Brain microvascular endothelial cell (primary cell): ENCODE measurements around the gene NANOS1.

Experiments used
- DNase-seq: peaks from one replicate; pipeline ENCODE4 v3.0.0-alpha.2; 2020
- H3K27ac ChIP-seq: fragments of 250-450 bp; sonication (Bioruptor Pico); 2 replicates; pipeline ENCODE4 v1.5.1; 2020; ENCODE audit warnings: mild to moderate bottlenecking, moderate library complexity
- H3K27me3 ChIP-seq: fragments of 250-450 bp; sonication (Bioruptor Pico); replicated peaks from 2 replicates; pipeline ENCODE4 v1.5.1; 2020; ENCODE audit warnings: mild to moderate bottlenecking
- H3K36me3 ChIP-seq: fragments of 250-450 bp; sonication (Bioruptor Pico); replicated peaks from 2 replicates; pipeline ENCODE4 v1.5.1; 2020; ENCODE audit warnings: mild to moderate bottlenecking
- H3K4me3 ChIP-seq: 2 replicates; pipeline ENCODE4 v1.5.1; 2011; ENCODE audit warnings: low read depth, mild to moderate bottlenecking, control low read depth, low read length, moderate library complexity
- in situ Hi-C: cut with HindIII; loops from 2 replicates; pipeline ENCODE4 v1.10.0; 2017; ENCODE audit warnings: low sequenced_read_pairs, low pct_ligation_motif_present
- TF ChIP-seq, protein P1 (sequence below): IDR thresholded peaks from 2 replicates; pipeline ENCODE4 v1.5.1; 2011; ENCODE audit warnings: low read depth, mild to moderate bottlenecking, moderate library complexity, low read length, control low read depth, inconsistent platforms; ENCODE audit errors: missing control alignments

Gene NANOS1

DNA sequence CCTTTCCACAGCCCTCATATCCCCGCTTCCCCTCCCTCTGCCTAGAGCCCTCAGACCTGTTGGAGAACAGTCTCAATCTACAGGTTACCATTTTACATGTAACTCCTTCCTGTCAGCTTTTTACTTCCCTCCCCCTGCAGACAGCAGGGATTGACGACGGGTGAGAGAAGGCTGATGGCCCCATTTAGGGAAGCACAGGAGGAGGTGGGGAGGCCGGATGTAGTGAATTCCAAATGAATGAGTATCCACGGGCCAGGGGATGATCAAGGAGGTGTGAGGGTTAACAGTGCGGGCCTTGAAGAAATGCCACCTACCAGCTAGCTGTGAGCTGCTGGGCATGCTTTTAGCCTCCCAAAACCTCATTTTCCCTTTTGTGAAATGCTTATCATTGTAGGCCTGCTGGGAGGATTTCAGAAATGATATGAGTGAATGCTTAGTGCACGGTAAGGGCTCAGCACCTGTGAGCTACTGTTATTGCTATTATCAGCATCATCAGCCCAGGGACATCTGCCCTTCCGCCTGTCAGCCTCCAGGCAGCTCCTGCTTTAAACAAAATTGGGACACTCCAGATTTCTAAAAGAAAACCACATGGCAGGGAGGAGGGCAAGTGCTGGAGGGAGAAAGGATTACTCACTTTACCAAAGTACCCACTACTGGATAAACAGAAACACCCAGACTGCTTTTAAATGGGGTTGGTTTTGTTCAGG, 6.5 kb upstream of the NANOS1 start:
- in situ Hi-C loops: no loop called here
- DNase-seq: peak; percentile 20

DNA sequence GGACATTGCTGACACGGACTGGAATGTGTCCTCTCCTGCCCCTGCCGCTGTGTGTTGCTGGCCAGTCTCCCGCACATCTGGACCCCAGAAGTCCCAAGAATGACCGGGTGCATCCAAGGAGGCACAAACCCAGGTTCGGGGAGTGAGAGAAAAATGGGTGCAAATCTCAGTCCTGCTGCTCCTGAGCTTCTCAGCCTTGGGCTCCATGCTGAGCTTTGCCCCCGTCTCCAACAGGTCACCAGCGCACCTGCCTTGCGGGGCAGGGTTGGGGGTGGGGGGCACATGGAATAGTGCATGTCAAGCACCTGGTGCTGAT, 6.0 kb upstream of the NANOS1 start:
- TF ChIP-seq, protein P1, sequence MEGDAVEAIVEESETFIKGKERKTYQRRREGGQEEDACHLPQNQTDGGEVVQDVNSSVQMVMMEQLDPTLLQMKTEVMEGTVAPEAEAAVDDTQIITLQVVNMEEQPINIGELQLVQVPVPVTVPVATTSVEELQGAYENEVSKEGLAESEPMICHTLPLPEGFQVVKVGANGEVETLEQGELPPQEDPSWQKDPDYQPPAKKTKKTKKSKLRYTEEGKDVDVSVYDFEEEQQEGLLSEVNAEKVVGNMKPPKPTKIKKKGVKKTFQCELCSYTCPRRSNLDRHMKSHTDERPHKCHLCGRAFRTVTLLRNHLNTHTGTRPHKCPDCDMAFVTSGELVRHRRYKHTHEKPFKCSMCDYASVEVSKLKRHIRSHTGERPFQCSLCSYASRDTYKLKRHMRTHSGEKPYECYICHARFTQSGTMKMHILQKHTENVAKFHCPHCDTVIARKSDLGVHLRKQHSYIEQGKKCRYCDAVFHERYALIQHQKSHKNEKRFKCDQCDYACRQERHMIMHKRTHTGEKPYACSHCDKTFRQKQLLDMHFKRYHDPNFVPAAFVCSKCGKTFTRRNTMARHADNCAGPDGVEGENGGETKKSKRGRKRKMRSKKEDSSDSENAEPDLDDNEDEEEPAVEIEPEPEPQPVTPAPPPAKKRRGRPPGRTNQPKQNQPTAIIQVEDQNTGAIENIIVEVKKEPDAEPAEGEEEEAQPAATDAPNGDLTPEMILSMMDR: no peak
- Histone ChIP-seq H3K27ac (no peak overlapping the region), H3K27me3 (no peaks in the 10 kb centered on the region), H3K4me3 (no peak overlapping the region), H3K36me3 (no peaks in the 10 kb centered on the region)
- in situ Hi-C loops: no loop called here
- no peak for DNase-seq

More for the DNA sequence above, 6.5 kb upstream of the NANOS1 start:
- Histone ChIP-seq H3K27me3 (no peaks in the 10 kb centered on the region), H3K27ac (no peak overlapping the region), H3K4me3 (no peak overlapping the region), H3K36me3 (no peaks in the 10 kb centered on the region)
- TF ChIP-seq, protein P1: no peak

DNA sequence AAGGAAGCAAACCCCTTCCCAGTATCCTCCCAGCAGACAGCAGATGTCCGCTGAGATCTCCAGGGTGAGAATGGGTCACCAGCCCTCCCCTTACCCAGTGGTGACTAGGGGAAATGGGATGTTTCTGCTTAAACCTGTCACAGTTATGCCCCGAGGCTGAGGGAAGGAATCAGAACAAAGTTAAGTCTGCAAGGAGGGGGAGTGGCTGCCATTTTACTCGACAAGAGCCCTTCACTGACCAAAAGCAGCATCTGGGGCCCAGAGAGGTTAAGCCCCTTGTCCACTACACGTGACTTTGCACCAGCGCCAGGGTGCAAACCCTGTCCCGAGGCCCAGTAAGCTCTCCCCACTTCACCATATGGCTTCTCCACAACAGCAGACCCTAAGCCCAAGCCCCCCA, 4.6 kb upstream of the NANOS1 start:
- H3K36me3 ChIP-seq: no peaks in the 10 kb centered on the region
- TF ChIP-seq, protein P1: no peak
- no peaks in the 10 kb centered on the region for H3K27me3 ChIP-seq
- in situ Hi-C loops: no loop called here
- H3K4me3 ChIP-seq: no peak overlapping the region
- no peak for DNase-seq
- no peak overlapping the region for H3K27ac ChIP-seq

DNA sequence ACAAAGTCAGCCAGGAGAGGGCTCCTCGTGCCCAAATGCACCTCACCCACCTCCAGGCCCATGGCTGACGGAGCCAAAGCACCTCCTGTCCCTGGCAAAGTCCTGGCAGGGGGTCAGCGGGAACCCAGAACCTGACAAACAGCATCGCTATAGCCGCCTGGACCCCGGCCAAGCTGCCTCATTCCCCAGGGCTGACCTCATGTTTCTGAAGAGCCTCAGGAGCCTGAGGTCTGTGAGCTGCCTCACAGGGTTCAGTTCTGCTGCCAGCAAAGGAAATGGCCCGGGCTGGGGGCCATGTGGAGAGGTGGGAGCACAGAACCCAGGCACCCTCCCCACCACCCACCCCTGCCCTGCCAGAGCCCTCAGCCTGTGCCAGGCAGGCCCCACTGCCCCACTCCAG, 4.2 kb upstream of the NANOS1 start:
- Histone ChIP-seq H3K27ac (no peak overlapping the region), H3K36me3 (no peaks in the 10 kb centered on the region), H3K27me3 (no peaks in the 10 kb centered on the region), H3K4me3 (no peak overlapping the region)
- in situ Hi-C loops: no loop called here
- peak; percentile 85 for DNase-seq
- TF ChIP-seq, protein P1: no peak

DNA sequence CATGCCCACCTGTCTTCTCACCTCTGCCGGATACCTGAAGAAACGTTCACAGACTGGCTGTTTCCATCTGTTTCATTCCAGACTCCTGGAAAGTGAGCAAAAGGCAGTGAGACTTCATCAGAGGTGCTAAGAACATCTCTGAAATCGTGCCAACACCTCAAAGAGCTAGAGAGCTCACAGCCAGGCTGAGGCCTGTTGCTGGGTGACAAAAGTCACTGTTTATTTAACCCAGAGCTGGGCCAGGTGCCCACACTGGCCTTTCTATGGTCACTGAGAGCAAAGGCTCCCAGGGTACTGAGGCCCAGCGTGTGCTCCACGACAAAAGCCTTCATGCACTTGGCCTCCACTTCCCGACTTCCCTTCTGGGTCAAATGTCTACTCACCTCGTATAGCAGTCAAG, 3.7 kb upstream of the NANOS1 start:
- Histone ChIP-seq H3K27me3 (no peaks in the 10 kb centered on the region), H3K27ac (no peak overlapping the region), H3K36me3 (no peaks in the 10 kb centered on the region), H3K4me3 (no peak overlapping the region)
- TF ChIP-seq, protein P1: no peak
- DNase-seq: no peak
- in situ Hi-C loops: no loop called here
